Measurements from ENCODE around the gene CRABP1. TPM values are rescaled to one million over a fixed set of nuclear protein-coding genes. Genes with fewer than 3 reads are reported as not detected.

Gene CRABP1
- total and polyA plus RNA-seq, 4 donors = not detected

DNA sequence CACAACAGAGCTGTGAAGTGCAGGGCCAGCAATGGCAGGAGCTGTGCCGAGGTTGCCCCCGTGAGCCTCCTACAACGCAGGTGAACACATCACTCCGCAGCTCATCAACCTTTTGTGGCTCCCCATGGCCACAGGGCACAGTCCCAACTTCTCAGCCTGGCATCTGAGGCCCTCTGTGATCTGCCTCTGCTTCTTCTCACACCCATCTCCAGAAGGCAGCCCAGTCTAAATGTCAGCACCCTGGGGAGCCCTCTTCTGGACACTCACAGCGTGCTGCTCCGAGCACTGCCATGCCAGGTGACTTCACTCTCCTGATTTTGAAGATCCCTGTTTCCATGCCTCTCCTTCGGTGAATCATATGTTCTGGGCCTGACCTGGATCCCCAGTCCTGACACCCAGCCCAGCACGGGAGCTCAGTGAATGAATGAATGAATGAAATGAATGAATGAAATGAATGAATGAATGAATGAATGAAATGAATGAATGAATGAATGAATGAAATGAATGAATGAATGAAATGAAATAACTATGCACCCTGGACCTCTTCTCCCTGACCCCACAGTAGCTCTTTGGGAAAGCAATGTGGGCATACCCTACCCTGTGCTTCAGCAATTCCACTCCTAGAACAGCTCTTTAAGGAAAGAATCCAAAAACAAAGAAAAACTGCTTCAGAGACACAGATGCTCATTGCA, 22.9 kb upstream of the CRABP1 start (continued):
- no peak for TF ChIP-seq TAF1 (conservative IDR thresholded peaks at IDR 0.05)

DNA sequence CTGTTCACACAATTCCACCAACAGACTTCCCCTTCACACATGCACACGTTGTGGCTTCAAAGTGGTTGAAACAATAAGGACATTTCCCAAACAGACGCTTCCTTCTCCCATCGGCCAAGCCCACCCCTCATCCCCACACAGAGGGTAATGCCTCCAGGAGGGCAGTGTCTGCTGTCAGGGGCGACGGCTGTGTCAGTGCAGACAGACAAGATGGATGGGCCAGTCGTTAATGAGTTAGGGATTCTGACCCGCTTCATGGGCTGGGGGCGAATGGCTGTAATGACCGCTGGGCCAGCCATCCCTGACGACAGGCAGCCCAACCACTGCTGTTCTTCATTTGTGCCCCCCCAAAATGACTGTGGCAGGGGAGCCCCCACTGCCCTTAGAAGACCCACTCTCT, 20.6 kb upstream of the CRABP1 start:
- no peak for DNase-seq (ENCODE audit: low spot score)
- no peaks in the 10 kb centered on the region for H3K36me3 ChIP-seq (ENCODE audit: control insufficient read depth in 4 of 4, insufficient read depth in 3 of 4, low read depth in 1 of 4, low read length in 3 of 4)

More for the DNA sequence above, 20.6 kb upstream of the CRABP1 start:
- TF ChIP-seq, protein P1, sequence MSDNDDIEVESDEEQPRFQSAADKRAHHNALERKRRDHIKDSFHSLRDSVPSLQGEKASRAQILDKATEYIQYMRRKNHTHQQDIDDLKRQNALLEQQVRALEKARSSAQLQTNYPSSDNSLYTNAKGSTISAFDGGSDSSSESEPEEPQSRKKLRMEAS (IDR thresholded peaks at IDR 0.05) = no peak
- TF ChIP-seq HNF4A (conservative IDR thresholded peaks at IDR 0.05) (no peak), RAD21 (IDR thresholded peaks at IDR 0.05) (no peak), EGR1 (IDR thresholded peaks at IDR 0.05; ENCODE audit: low read depth in 2 of 2) (no peak), FOXA1 (IDR thresholded peaks at IDR 0.05) (no peak), YY1 (IDR thresholded peaks at IDR 0.05) (no peak), GABPA (IDR thresholded peaks at IDR 0.05 in 1 of 2, conservative IDR thresholded peaks at IDR 0.05 in 1 of 2) (no peak), TAF1 (conservative IDR thresholded peaks at IDR 0.05) (no peak), HNF4G (IDR thresholded peaks at IDR 0.05) (no peak), SP1 (IDR thresholded peaks at IDR 0.05) (no peak), FOXA2 (IDR thresholded peaks at IDR 0.05) (no peak), NR2F2 (IDR thresholded peaks at IDR 0.05) (no peak), RXRA (IDR thresholded peaks at IDR 0.05) (no peak), JUND (IDR thresholded peaks at IDR 0.05) (no peak)
- TF ChIP-seq, protein P2, sequence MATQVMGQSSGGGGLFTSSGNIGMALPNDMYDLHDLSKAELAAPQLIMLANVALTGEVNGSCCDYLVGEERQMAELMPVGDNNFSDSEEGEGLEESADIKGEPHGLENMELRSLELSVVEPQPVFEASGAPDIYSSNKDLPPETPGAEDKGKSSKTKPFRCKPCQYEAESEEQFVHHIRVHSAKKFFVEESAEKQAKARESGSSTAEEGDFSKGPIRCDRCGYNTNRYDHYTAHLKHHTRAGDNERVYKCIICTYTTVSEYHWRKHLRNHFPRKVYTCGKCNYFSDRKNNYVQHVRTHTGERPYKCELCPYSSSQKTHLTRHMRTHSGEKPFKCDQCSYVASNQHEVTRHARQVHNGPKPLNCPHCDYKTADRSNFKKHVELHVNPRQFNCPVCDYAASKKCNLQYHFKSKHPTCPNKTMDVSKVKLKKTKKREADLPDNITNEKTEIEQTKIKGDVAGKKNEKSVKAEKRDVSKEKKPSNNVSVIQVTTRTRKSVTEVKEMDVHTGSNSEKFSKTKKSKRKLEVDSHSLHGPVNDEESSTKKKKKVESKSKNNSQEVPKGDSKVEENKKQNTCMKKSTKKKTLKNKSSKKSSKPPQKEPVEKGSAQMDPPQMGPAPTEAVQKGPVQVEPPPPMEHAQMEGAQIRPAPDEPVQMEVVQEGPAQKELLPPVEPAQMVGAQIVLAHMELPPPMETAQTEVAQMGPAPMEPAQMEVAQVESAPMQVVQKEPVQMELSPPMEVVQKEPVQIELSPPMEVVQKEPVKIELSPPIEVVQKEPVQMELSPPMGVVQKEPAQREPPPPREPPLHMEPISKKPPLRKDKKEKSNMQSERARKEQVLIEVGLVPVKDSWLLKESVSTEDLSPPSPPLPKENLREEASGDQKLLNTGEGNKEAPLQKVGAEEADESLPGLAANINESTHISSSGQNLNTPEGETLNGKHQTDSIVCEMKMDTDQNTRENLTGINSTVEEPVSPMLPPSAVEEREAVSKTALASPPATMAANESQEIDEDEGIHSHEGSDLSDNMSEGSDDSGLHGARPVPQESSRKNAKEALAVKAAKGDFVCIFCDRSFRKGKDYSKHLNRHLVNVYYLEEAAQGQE (IDR thresholded peaks at IDR 0.05) = no peak
- TF ChIP-seq, protein P3, sequence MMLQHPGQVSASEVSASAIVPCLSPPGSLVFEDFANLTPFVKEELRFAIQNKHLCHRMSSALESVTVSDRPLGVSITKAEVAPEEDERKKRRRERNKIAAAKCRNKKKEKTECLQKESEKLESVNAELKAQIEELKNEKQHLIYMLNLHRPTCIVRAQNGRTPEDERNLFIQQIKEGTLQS (IDR thresholded peaks at IDR 0.05) = no peak
- TF ChIP-seq, protein P4, sequence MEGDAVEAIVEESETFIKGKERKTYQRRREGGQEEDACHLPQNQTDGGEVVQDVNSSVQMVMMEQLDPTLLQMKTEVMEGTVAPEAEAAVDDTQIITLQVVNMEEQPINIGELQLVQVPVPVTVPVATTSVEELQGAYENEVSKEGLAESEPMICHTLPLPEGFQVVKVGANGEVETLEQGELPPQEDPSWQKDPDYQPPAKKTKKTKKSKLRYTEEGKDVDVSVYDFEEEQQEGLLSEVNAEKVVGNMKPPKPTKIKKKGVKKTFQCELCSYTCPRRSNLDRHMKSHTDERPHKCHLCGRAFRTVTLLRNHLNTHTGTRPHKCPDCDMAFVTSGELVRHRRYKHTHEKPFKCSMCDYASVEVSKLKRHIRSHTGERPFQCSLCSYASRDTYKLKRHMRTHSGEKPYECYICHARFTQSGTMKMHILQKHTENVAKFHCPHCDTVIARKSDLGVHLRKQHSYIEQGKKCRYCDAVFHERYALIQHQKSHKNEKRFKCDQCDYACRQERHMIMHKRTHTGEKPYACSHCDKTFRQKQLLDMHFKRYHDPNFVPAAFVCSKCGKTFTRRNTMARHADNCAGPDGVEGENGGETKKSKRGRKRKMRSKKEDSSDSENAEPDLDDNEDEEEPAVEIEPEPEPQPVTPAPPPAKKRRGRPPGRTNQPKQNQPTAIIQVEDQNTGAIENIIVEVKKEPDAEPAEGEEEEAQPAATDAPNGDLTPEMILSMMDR (IDR thresholded peaks at IDR 0.05; ENCODE audit: low read depth, low read length, missing input control) = no peak
- TF ChIP-seq, protein P5, sequence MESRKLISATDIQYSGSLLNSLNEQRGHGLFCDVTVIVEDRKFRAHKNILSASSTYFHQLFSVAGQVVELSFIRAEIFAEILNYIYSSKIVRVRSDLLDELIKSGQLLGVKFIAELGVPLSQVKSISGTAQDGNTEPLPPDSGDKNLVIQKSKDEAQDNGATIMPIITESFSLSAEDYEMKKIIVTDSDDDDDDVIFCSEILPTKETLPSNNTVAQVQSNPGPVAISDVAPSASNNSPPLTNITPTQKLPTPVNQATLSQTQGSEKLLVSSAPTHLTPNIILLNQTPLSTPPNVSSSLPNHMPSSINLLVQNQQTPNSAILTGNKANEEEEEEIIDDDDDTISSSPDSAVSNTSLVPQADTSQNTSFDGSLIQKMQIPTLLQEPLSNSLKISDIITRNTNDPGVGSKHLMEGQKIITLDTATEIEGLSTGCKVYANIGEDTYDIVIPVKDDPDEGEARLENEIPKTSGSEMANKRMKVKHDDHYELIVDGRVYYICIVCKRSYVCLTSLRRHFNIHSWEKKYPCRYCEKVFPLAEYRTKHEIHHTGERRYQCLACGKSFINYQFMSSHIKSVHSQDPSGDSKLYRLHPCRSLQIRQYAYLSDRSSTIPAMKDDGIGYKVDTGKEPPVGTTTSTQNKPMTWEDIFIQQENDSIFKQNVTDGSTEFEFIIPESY (IDR thresholded peaks at IDR 0.05) = no peak
- WGBS = 81% methylated on average over 10 of the region's 10 CpGs
- Histone ChIP-seq H3K4me3 (ENCODE audit: low read depth in 1 of 3, low read length in 3 of 3) (no peak overlapping the region), H3K27ac (ENCODE audit: low read depth in 1 of 2, low read length in 2 of 2) (no peak overlapping the region), H3K9me3 (ENCODE audit: control insufficient read depth in 4 of 4, low read length in 3 of 4) (no peaks in the 10 kb centered on the region), H3K4me1 (ENCODE audit: control insufficient read depth in 4 of 4, insufficient read depth in 4 of 4, low read length in 3 of 4) (no peaks in the 10 kb centered on the region), H3K9ac (ENCODE audit: low read depth in 1 of 2, low read length in 2 of 2) (no peak overlapping the region), H3K27me3 (ENCODE audit: control insufficient read depth in 4 of 4, insufficient read depth in 4 of 4, low read length in 3 of 4) (no peaks in the 10 kb centered on the region)
